BJ (cell line): ENCODE results near the gene TNS3. TPM values are rescaled to one million over a fixed set of nuclear protein-coding genes. Genes with fewer than 3 reads are reported as not detected.

ENCODE experiments used
- CTCF ChIA-PET: fragments of 350-600 bp; formaldehyde crosslinking; extraction: SDS; loops from one replicate; lab custom pipeline; 2021; ENCODE audit warnings: antibody characterized with exemption, inconsistent platforms; lab: Yijun Ruan, JAX
- POLR2A ChIA-PET: fragments of 300-600 bp; sonication (Branson Sonifier 250); formaldehyde crosslinking; extraction: SDS; loops from one replicate; lab custom pipeline; 2021; ENCODE audit warnings: antibody characterized with exemption; lab: Charles Lee
- DNase-seq: peaks from one replicate; pipeline ENCODE4 v3.0.0-alpha.2; 2011; ENCODE audit warnings: low read depth
- H3K27me3 ChIP-seq: 2 replicates; pipeline ENCODE4 v1.6.0; 2011; ENCODE audit warnings: low read length; ENCODE audit not compliant: control insufficient read depth, insufficient read depth
- H3K36me3 ChIP-seq: 2 replicates; pipeline ENCODE4 v1.5.1; 2011; ENCODE audit warnings: low read length; ENCODE audit not compliant: control insufficient read depth, insufficient read depth
- H3K4me3 ChIP-seq: 2 replicates; pipeline ENCODE4 v1.5.1; 2011; ENCODE audit warnings: low read depth, mild to moderate bottlenecking, control low read depth, low read length
- polyA plus RNA-seq: library from polyadenylated mRNA; depleted of rRNA; stranded (reverse); fragments of >200 nt; gene quantifications from 2 replicates; pipeline ENCODE4 v1.2.3, GENCODE V29; 2011
- TF ChIP-seq, protein P1 (sequence below): IDR thresholded peaks from 2 replicates; pipeline ENCODE4 v1.5.1; 2011; ENCODE audit warnings: low read depth, mild to moderate bottlenecking, control low read depth, inconsistent platforms, low read length, moderate library complexity; ENCODE audit not compliant: insufficient read depth

TNS3 gene
- polyA plus RNA-seq, 1 experiment: 126 TPM

DNA sequence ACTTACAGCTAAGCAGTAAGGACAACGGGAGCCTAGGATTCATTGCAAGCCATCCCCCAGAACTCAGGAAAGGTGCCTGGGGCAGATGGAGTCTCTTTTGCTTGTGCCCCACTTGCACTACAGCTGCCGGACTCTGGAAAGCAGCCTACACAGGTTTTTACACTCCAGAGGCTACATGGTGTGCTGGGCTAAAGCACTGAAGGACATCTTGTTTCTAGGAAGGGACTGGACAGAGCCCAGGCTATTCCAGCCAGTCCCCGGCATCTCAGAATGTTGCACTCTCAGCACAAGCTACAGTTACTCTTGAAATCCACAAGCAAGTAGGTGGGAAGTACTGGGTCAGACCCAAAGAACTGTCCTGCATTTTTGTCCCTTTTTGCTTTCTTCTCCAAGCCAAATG is 333.1 kb downstream of the TNS3 start:
- CTCF ChIA-PET: no interaction called here
- POLR2A ChIA-PET: no interaction called here
- H3K4me3 ChIP-seq: no peak overlapping the region
- no peaks in the 10 kb centered on the region for H3K36me3 ChIP-seq
- no peak for DNase-seq
- no peaks in the 10 kb centered on the region for H3K27me3 ChIP-seq
- TF ChIP-seq, protein P1, sequence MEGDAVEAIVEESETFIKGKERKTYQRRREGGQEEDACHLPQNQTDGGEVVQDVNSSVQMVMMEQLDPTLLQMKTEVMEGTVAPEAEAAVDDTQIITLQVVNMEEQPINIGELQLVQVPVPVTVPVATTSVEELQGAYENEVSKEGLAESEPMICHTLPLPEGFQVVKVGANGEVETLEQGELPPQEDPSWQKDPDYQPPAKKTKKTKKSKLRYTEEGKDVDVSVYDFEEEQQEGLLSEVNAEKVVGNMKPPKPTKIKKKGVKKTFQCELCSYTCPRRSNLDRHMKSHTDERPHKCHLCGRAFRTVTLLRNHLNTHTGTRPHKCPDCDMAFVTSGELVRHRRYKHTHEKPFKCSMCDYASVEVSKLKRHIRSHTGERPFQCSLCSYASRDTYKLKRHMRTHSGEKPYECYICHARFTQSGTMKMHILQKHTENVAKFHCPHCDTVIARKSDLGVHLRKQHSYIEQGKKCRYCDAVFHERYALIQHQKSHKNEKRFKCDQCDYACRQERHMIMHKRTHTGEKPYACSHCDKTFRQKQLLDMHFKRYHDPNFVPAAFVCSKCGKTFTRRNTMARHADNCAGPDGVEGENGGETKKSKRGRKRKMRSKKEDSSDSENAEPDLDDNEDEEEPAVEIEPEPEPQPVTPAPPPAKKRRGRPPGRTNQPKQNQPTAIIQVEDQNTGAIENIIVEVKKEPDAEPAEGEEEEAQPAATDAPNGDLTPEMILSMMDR: no peak

DNA sequence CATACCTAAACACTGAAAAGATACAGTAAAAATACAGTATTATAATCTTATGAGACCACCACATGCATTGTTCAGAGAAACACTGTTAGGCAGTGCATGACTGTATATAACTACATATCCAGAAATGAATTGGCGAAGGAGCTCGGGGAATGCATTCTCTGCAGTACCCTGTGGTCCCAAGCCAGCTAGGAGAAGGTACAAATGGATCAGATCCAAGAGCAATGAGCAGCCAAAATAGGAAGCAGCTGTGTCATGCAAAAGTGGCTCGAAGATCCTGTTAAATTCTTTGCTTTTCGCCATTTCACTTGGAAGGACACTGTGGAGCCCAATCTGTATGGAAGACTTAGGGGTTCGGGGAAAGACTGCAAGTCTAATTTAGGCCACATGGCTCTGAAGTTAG is 334.8 kb downstream of the TNS3 start:
- Histone ChIP-seq H3K36me3 (no peaks in the 10 kb centered on the region), H3K4me3 (no peak overlapping the region), H3K27me3 (no peaks in the 10 kb centered on the region)
- TF ChIP-seq, protein P1: no peak
- DNase-seq: no peak
- ChIA-PET POLR2A (no interaction called here), CTCF (interaction anchor here (1.4 to 4.5 kb wide), 2 partner anchors 8 to 27 kb away, joined by 3 to 25 read pairs; no protein-coding TSS in a partner anchor)

DNA sequence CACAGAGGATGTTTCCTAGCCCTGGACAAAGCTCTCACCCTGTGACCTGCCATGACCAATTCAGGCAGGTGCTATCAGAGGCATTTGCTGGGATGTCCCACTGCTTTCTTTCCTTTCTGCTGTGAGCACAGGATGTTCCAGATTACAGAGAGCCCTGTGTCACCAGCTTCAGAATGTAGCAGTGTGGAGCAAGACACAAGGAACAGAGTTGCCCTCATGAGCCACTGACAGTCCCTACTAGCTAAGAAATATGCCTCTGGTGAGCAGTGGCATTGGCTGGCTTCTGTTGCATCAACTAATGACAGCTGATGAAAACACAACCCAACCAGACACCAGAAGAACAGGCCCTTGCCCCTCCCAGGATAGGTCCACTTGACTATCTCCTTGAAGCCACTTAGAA is 337.2 kb downstream of the TNS3 start:
- H3K36me3 ChIP-seq: no peaks in the 10 kb centered on the region
- ChIA-PET POLR2A (no interaction called here), CTCF (interaction anchor here (0.6 to 4.5 kb wide), 5 partner anchors 10 to 65 kb away, joined by 3 to 25 read pairs (median 5); no protein-coding TSS in a partner anchor)
- no peaks in the 10 kb centered on the region for H3K27me3 ChIP-seq
- DNase-seq: no peak
- no peak overlapping the region for H3K4me3 ChIP-seq
- TF ChIP-seq, protein P1: no peak

DNA sequence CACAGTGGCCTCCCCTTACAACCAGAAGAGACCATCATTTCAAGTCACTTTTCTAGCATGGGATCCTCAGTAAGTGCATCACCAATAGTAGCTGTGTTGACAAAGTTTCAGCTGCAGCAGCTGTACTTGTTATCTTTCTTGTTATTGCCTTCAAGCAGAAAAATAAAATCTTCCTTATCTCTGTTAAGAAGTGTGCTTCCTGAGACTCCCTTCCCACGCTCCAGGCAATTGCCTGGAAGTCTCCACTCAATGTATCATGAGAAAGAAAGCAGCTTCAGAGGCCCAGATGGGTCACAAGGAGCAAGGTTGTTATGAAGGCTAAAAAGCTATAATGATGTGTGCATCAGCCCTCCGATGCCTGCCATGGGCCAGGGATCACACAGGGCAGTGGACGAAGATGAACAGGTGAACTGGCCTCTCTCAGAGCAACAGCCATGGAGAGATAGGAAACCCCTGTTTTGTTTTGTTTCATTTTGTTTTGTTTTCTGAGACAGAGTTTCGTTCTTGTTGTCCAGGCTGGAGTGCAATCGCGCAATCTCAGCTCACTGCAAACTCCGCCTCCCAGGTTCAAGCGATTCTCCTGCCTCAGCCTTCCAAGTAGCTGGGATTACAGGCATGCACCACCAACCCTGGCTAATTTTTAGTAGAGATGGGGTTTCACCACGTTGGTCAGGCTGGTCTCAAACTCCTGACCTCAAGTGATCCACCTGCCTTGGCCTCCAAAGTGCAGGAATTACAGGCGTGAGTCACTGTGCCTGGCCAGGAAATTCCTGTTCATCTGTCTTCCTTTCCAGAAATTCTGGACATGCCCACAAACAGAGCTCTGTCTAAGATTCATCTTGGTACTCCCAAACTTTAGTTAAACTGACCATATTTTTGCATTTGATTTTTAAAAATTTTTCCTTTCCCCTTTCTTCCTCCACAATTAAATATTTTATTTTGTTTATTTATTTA is 340.5 kb downstream of the TNS3 start:
- no peaks in the 10 kb centered on the region; the same call in 1 of the 2 replicates for H3K27me3 ChIP-seq
- H3K36me3 ChIP-seq: no peaks in the 10 kb centered on the region
- DNase-seq: no peak
- no peak overlapping the region for H3K4me3 ChIP-seq
- TF ChIP-seq, protein P1: no peak
- CTCF ChIA-PET: interaction anchor here (0.8 to 3.6 kb wide), 2 partner anchors 12 to 15 kb away, joined by 3 to 14 read pairs; no protein-coding TSS in a partner anchor
- POLR2A ChIA-PET: no interaction called here

DNA sequence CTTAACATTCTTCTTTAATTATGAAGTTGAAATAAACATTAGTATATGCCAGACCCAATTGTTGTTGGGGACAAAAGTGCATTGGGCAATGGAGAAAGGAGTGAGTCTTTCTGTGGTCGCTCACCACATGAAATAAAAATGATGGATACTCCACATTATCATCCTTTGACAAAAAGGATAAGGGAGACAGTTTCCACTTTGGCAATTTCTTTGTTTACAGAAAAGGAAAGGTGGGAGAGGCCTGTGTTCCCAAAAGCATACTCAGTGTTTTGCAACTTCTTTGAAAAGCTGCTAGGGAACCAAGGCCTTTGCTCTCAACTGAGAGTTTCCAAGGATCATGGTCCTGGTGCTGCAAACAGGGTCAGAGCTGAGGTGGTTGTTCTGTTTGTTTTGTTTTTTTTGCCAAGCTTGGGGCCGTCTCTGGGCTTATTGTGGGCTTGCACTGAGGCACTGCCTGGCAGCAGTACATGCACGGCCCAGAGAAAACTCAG is 341.9 kb downstream of the TNS3 start:
- CTCF ChIA-PET: interaction anchor here (3.6 kb wide), 1 partner anchor 14 kb away, joined by 14 read pairs; no protein-coding TSS in a partner anchor
- no peaks in the 10 kb centered on the region for H3K36me3 ChIP-seq
- no peaks in the 10 kb centered on the region; the same call in 1 of the 2 replicates for H3K27me3 ChIP-seq
- TF ChIP-seq, protein P1: no peak
- no peak overlapping the region for H3K4me3 ChIP-seq
- POLR2A ChIA-PET: no interaction called here
- no peak for DNase-seq
